Tibial nerve (tissue), 4 donors: ENCODE results near the gene VPS4A. TPM values are rescaled to one million over a fixed set of nuclear protein-coding genes. Genes with fewer than 3 reads are reported as not detected.

ENCODE experiments used
- DNase-seq, 2 donors: peaks; one replicate each; pipeline ENCODE4 v3.0.0-alpha.2; 2019; ENCODE audit warnings: low spot score in 2 of 2
- H3K27ac ChIP-seq, 4 donors: fragments of 200-600 bp; sonication (generic) in 3 of 4; one replicate each; pipeline ENCODE4 v1.5.1; 2017 to 2019; ENCODE audit warnings: mild to moderate bottlenecking in 1 of 4
- H3K27me3 ChIP-seq, 2 donors: fragments of 200-600 bp; sonication (generic) in 1 of 2; one replicate each; pipeline versions ENCODE4 v1.5.1 to v1.6.0; 2017 to 2019
- H3K36me3 ChIP-seq, 3 donors: fragments of 200-600 bp; sonication (generic); one replicate each; pipeline ENCODE4 v1.5.1; 2018 to 2019
- H3K4me1 ChIP-seq, 4 donors: fragments of 200-600 bp; sonication (generic) in 3 of 4; one replicate each; pipeline ENCODE4 v1.5.1; 2017 to 2019
- H3K4me3 ChIP-seq, 4 donors: fragments of 200-600 bp; sonication (generic) in 3 of 4; one replicate each; pipeline ENCODE4 v1.5.1; 2017 to 2019; ENCODE audit warnings: mild to moderate bottlenecking in 1 of 4, moderate library complexity in 1 of 4
- H3K9me3 ChIP-seq, 4 donors: fragments of 200-600 bp; sonication (generic) in 3 of 4; one replicate each; pipeline ENCODE4 v1.5.1; 2017 to 2019
- EP300 ChIP-seq, 2 donors: sonication (generic); formaldehyde crosslinking; IDR thresholded peaks; one replicate each; pipeline ENCODE4 v1.6.1; 2017; ENCODE audit warnings: antibody characterized with exemption in 2 of 2, mild to moderate bottlenecking in 1 of 2
- POLR2A ChIP-seq, 2 donors: fragments of 450-650 bp; IDR thresholded peaks; one replicate each; pipeline ENCODE4 v1.6.1; 2017; ENCODE audit warnings: antibody characterized with exemption in 2 of 2, mild to moderate bottlenecking in 2 of 2, moderate library complexity in 2 of 2
- WGBS, 2 donors: methylation state at CpG; one replicate each; pipeline ENCODE4 v1.1.5; 2018; 5-methylcytosine and 5-hydroxymethylcytosine counted together
- total RNA-seq, 4 donors: library from RNA; depleted of rRNA; stranded (reverse); fragments of >200 nt; gene quantifications; one replicate each; pipeline ENCODE4 v1.1.0, GENCODE V29; 2016
- TF ChIP-seq, protein P1 (sequence below), 5 experiments: fragments of 200-600 bp in 3 of 5; fragments of 450-650 bp in 2 of 5; sonication (generic) in 3 of 5; IDR thresholded peaks; one replicate each; pipeline ENCODE4 v1.5.1; 2016 to 2019; ENCODE audit warnings: antibody characterized with exemption in 5 of 5, mild to moderate bottlenecking in 3 of 5, moderate library complexity in 2 of 5

The VPS4A gene
- total RNA-seq, 4 donors from 2014 or later, result 35.4 to 47.2 (median 43.5) TPM

DNA sequence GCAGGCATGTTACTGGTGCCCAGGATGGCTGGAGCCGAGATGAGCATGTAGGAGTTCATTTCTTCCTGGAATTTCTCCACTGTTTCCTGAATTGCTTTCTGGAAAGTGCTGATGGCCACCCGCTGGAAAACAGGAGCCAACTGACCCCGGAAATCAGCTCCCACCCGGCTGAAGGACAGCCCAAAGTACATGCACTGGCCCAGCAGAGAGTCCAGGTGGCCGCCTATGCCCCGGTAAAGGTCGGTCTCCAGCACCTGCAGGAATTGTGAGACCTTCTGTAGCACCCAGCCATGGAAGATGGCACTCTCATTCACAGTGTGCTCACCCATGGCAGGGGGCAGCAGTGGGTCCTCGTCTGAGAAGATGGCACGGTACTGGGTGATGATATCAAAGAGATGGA lies 23.5 kb downstream of the VPS4A start:
- TF ChIP-seq, protein P1, sequence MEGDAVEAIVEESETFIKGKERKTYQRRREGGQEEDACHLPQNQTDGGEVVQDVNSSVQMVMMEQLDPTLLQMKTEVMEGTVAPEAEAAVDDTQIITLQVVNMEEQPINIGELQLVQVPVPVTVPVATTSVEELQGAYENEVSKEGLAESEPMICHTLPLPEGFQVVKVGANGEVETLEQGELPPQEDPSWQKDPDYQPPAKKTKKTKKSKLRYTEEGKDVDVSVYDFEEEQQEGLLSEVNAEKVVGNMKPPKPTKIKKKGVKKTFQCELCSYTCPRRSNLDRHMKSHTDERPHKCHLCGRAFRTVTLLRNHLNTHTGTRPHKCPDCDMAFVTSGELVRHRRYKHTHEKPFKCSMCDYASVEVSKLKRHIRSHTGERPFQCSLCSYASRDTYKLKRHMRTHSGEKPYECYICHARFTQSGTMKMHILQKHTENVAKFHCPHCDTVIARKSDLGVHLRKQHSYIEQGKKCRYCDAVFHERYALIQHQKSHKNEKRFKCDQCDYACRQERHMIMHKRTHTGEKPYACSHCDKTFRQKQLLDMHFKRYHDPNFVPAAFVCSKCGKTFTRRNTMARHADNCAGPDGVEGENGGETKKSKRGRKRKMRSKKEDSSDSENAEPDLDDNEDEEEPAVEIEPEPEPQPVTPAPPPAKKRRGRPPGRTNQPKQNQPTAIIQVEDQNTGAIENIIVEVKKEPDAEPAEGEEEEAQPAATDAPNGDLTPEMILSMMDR (IDR thresholded peaks at IDR 0.05), result no peak
- TF ChIP-seq POLR2A (IDR thresholded peaks at IDR 0.05) (no peak), EP300 (IDR thresholded peaks at IDR 0.05) (no peak)
- WGBS, 2 donors, result 88 to 95% methylated on average over 8 to 9 of the region's 9 CpGs

DNA sequence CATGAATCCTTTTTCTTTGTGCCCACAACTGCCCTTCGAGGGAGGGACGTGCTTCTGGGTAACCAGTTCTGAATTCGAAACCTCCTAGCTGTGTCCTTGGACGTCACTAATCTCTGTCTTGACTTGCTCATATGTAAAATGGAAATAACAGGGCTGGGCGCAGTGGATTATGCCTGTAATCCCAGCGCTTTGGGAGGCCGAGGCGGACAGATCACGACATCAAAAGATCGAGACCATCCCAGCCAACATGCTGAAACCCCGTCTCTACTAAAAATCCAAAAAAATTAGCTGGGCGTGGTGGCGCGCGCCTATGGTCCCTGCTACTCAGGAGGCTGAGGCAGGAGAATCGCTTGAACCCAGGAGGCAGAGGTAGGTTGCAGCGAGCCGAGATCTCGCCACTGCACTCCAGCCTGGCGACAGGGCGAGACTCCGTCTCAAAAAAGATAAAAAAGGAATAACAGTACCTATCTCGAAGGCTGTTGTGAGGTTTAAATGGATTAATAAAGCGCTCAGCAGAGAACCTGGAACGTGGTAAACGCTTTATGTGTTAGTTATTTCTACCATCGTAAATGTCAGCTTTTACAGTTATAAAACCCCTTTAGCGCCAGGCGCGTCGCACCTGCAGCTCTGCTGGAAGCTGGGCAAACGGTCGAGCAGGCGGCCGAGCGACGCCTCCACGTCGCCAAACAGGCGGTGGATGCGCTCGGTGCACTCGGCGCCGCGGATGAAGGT lies 27.6 kb downstream of the VPS4A start:
- no peaks in the 10 kb centered on the region for H3K9me3 ChIP-seq
- peak overlapping the region; percentile 66 to 100 (median 84) for H3K4me3 ChIP-seq
- no peak for DNase-seq
- H3K27me3 ChIP-seq, result no peaks in the 10 kb centered on the region
- H3K36me3 ChIP-seq, result peaks cover 0 to 52% (median 6%) of the 10 kb centered on the region in 3 donors
- peak overlapping the region; percentile 38 to 94 (median 91) for H3K27ac ChIP-seq
- TF ChIP-seq EP300 (IDR thresholded peaks at IDR 0.05) (no peak), POLR2A (IDR thresholded peaks at IDR 0.05) (no peak)
- TF ChIP-seq, protein P1 (IDR thresholded peaks at IDR 0.05), result no peak
- 18 to 23% methylated on average over 45 to 46 of the region's 46 CpGs for WGBS, 2 donors
- H3K4me1 ChIP-seq, result peaks cover 0 to 58% (median 23%) of the 10 kb centered on the region in 4 donors

More for the DNA sequence above, 23.5 kb downstream of the VPS4A start:
- Histone ChIP-seq H3K4me3 (no peak overlapping the region), H3K27me3 (no peaks in the 10 kb centered on the region), H3K9me3 (no peaks in the 10 kb centered on the region), H3K4me1 (peaks cover 0 to 55% (median 13%) of the 10 kb centered on the region in 4 donors), H3K27ac (no peak overlapping the region), H3K36me3 (peaks cover 0 to 52% (median 13%) of the 10 kb centered on the region in 3 donors)
- no peak for DNase-seq

DNA sequence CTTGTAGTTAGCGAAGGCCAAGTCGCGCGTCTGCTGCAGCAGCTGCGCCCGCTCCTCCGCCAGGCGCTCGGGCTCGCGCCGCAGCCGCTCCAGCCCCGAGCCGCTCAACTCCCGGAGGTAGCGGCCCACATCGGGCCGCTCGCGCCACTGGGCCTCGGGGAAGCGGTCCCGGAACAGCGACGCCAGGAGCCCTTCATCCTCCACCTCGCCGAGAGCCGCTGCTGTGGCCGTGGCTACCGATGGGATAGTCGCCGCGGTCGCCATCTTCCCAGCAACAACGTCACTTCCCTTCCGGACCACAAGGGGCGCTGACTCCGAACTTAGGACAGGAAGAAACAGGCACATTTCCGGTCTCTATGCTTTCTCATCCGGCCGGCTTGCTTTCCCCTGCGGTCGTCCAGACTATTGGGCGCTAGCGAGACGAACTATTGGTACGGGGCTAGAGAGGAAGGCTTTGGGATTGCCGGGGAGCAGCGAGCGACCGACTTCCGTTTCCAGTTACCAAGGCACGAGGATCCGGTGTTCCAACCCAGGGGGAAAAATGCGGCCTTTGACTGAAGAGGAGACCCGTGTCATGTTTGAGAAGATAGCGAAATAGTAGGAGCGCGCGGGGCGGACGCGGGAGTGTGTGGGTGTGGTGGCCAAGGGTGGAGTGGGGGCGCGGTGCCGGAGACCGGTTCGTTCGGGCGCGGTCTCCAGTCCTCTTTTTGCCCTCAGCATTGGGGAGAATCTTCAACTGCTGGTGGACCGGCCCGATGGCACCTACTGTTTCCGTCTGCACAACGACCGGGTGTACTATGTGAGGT lies 28.3 kb downstream of the VPS4A start, which contains the start of the genes COG8 and NIP7:
Gene COG8, minus strand, starts transcription at position 276 of the 806 bp plus-strand sequence. Its CDS starts 12 bp downstream, at position 264.
Gene NIP7, plus strand, starts transcription at position 484 of the 806 bp plus-strand sequence. Its CDS starts 58 bp downstream, at position 542.
- H3K4me1 ChIP-seq, result peaks cover 0 to 50% (median 23%) of the 10 kb centered on the region in 4 donors
- 0 to 1% methylated on average over 50 to 65 of the region's 77 CpGs for WGBS, 2 donors
- DNase-seq, result peak; percentile 94 to 99
- H3K27me3 ChIP-seq, result no peaks in the 10 kb centered on the region
- TF ChIP-seq, protein P1 (IDR thresholded peaks at IDR 0.05), result peak; percentile 82 to 95 (median 94)
- TF ChIP-seq EP300 (IDR thresholded peaks at IDR 0.05) (peak; percentile 81 to 94), POLR2A (IDR thresholded peaks at IDR 0.05) (peak in 1 of 2 donors; percentile 57)
- peaks cover 0 to 51% (median 5%) of the 10 kb centered on the region in 3 donors for H3K36me3 ChIP-seq
- H3K9me3 ChIP-seq, result no peaks in the 10 kb centered on the region
- H3K27ac ChIP-seq, result peak within 1 kb of the TSS; percentile 38 to 94 (median 91)
- H3K4me3 ChIP-seq, result peak within 1 kb of the TSS; percentile 66 to 100 (median 84)

DNA sequence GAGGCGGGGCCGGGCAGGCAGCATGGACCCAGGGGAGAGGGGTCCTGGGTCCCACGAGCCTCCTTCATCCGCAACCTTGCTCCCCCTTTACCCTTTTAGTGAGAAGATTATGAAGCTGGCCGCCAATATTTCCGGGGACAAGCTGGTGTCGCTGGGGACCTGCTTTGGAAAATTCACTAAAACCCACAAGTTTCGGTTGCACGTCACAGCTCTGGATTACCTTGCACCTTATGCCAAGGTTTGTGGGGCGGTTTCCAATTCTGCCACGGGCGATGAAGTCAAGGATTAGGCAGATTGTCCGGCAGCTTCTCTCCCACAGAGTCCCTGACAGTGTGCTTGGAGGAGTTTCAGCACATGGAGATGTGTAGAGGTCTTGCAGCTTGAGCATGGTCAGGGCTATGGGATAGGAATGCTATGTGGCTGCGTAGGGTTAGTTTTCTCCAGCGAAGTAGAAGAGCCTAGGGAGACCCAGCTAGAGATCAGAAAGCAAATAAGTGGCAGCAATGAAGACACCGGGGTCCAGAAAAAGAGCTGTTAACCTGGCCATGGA lies 29.0 kb downstream of the VPS4A start:
- Histone ChIP-seq H3K27ac (peak overlapping the region in 2 of 4 donors; percentile 93 to 94), H3K4me3 (peak overlapping the region; percentile 66 to 100 (median 84)), H3K9me3 (no peaks in the 10 kb centered on the region), H3K4me1 (peaks cover 0 to 49% (median 23%) of the 10 kb centered on the region in 4 donors), H3K36me3 (peaks cover 0 to 44% (median 0%) of the 10 kb centered on the region in 3 donors), H3K27me3 (no peaks in the 10 kb centered on the region)
- TF ChIP-seq EP300 (IDR thresholded peaks at IDR 0.05) (no peak), POLR2A (IDR thresholded peaks at IDR 0.05) (no peak)
- TF ChIP-seq, protein P1 (IDR thresholded peaks at IDR 0.05), result no peak
- WGBS, 2 donors, result 6 to 8% methylated on average over 16 of the region's 16 CpGs
- DNase-seq, result no peak
